Body of pancreas (tissue), 4 donors: ENCODE results near the gene ACTN4.

Experiments
- POLR2A ChIP-seq, 3 donors: fragments of 450-650 bp; IDR thresholded peaks; one replicate each; pipeline ENCODE4 v1.6.1; 2016; ENCODE audit warnings: antibody characterized with exemption in 3 of 3, mild to moderate bottlenecking in 2 of 3
- TF ChIP-seq, protein P1 (sequence below), 7 experiments: fragments of 450-650 bp in 4 of 7; fragments of 200-600 bp in 3 of 7; sonication (generic) in 3 of 7; IDR thresholded peaks; one replicate each; pipeline ENCODE4 v1.5.1; 2016 to 2019; ENCODE audit warnings: antibody characterized with exemption in 7 of 7

DNA sequence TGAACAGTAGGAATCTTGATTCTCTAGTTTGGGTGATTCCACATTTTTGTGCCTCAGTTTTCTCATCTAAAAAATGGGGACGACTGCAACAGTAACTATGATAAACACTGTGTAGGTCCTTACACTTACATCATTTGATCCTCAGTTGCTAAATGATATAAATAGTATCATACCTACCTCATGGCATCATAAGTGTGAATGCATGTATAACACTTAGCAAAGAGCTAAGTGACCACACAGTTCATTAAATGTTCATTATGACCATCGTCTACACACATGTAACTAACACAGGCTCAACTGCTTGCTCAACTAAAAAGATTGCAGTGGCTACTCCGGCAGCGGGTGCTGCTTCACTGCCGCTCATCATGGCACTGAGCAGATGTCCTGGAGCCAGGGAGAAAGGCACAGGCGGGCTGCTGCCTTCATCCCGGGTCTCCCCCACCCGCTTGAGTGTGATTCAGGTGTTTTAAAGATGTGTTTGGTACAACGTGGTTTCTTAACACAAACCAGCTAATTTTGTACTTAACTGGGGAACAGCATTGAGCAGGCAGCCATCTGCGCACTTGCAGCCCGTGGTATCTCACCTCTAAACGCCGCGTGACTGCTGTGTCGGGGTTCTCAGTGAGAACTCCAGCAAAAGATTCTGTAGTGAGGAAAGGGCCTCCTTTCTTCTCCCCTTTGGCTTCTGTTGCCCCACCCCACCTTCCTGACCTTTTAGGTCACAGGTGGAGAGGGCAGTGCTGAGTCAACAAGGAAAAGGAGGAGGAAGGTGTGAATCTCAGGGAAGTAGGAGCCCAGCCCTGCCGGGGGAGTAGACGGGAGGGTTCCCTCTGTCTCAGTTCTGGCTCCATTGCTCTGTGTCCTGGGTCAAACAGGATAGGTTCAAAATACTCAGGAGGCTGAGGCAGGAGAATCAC, 11.7 kb upstream of the ACTN4 start:
- TF ChIP-seq, protein P1, sequence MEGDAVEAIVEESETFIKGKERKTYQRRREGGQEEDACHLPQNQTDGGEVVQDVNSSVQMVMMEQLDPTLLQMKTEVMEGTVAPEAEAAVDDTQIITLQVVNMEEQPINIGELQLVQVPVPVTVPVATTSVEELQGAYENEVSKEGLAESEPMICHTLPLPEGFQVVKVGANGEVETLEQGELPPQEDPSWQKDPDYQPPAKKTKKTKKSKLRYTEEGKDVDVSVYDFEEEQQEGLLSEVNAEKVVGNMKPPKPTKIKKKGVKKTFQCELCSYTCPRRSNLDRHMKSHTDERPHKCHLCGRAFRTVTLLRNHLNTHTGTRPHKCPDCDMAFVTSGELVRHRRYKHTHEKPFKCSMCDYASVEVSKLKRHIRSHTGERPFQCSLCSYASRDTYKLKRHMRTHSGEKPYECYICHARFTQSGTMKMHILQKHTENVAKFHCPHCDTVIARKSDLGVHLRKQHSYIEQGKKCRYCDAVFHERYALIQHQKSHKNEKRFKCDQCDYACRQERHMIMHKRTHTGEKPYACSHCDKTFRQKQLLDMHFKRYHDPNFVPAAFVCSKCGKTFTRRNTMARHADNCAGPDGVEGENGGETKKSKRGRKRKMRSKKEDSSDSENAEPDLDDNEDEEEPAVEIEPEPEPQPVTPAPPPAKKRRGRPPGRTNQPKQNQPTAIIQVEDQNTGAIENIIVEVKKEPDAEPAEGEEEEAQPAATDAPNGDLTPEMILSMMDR (IDR thresholded peaks at IDR 0.05) = no peak
- TF ChIP-seq POLR2A (IDR thresholded peaks at IDR 0.05) = no peak
